ENCODE results near the gene P3H3.

DNA sequence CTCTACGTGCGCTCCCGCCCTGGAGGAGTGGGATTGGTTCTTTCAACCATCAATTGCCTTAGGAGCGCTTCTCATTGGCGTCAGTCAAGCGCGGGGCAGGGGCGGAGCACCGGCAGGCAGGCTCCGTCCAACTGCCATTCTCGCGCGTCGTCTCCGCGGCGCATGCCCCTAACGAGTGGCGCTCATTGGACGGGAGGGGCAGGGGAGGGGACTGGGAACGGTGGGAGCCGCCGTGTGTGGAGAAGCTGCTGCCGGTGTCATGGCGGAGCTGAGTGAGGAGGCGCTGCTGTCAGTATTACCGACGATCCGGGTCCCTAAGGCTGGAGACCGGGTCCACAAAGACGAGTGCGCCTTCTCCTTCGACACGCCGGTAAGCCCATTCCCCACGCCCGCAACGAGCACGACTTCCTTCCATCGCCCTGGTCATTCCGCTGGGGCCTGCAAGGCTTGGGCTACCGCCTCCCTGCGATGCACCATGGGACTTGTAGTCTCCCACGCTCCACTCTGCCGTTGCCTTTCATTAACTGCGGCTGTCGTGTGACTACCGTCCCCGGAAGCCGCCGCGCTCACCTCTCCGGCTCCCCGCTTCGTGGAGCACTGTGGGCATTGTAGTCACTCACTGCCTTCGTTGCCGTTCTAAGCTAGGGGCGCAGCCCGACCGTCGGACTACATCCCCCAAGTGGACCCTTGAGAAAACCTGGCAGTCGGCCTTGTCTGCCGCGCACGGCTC is 23.9 kb downstream of the P3H3 start, which contains the start of gene USP5:
- TF ChIP-seq, protein P1, sequence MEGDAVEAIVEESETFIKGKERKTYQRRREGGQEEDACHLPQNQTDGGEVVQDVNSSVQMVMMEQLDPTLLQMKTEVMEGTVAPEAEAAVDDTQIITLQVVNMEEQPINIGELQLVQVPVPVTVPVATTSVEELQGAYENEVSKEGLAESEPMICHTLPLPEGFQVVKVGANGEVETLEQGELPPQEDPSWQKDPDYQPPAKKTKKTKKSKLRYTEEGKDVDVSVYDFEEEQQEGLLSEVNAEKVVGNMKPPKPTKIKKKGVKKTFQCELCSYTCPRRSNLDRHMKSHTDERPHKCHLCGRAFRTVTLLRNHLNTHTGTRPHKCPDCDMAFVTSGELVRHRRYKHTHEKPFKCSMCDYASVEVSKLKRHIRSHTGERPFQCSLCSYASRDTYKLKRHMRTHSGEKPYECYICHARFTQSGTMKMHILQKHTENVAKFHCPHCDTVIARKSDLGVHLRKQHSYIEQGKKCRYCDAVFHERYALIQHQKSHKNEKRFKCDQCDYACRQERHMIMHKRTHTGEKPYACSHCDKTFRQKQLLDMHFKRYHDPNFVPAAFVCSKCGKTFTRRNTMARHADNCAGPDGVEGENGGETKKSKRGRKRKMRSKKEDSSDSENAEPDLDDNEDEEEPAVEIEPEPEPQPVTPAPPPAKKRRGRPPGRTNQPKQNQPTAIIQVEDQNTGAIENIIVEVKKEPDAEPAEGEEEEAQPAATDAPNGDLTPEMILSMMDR (IDR thresholded peaks at IDR 0.05), result no peak
- TF ChIP-seq NFE2L2 (conservative IDR thresholded peaks at IDR 0.05; ENCODE audit: low read length) (no peak), RCOR1 (IDR thresholded peaks at IDR 0.05; ENCODE audit: low read depth, low read length) (no peak), POLR2A (IDR thresholded peaks at IDR 0.05; ENCODE audit: low read length) (peak; percentile 80)
- TF ChIP-seq, protein P2, sequence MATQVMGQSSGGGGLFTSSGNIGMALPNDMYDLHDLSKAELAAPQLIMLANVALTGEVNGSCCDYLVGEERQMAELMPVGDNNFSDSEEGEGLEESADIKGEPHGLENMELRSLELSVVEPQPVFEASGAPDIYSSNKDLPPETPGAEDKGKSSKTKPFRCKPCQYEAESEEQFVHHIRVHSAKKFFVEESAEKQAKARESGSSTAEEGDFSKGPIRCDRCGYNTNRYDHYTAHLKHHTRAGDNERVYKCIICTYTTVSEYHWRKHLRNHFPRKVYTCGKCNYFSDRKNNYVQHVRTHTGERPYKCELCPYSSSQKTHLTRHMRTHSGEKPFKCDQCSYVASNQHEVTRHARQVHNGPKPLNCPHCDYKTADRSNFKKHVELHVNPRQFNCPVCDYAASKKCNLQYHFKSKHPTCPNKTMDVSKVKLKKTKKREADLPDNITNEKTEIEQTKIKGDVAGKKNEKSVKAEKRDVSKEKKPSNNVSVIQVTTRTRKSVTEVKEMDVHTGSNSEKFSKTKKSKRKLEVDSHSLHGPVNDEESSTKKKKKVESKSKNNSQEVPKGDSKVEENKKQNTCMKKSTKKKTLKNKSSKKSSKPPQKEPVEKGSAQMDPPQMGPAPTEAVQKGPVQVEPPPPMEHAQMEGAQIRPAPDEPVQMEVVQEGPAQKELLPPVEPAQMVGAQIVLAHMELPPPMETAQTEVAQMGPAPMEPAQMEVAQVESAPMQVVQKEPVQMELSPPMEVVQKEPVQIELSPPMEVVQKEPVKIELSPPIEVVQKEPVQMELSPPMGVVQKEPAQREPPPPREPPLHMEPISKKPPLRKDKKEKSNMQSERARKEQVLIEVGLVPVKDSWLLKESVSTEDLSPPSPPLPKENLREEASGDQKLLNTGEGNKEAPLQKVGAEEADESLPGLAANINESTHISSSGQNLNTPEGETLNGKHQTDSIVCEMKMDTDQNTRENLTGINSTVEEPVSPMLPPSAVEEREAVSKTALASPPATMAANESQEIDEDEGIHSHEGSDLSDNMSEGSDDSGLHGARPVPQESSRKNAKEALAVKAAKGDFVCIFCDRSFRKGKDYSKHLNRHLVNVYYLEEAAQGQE (IDR thresholded peaks at IDR 0.05), result no peak

Measured in A549 (cell line).